HEK293T (cell line): ENCODE measurements around the gene IKZF3.

ENCODE experiments used
- CTCF ChIA-PET: fragments of 350-600 bp; formaldehyde crosslinking; extraction: SDS; loops from one replicate; lab custom pipeline; 2021; ENCODE audit warnings: antibody characterized with exemption, inconsistent platforms; lab: Yijun Ruan, JAX
- POLR2A ChIA-PET: fragments of 350-600 bp; formaldehyde crosslinking; extraction: SDS; loops from one replicate; lab custom pipeline; 2020; ENCODE audit warnings: antibody characterized with exemption, inconsistent platforms; lab: Yijun Ruan, JAX
- DNase-seq: peaks from one replicate; pipeline ENCODE4 v3.0.0; 2012; ENCODE audit warnings: mixed read lengths; ENCODE audit errors: extremely low spot score
- ARNT ChIP-seq: fragments of 450-650 bp; IDR thresholded peaks from 2 replicates; pipeline ENCODE4 v1.6.1; 2017; ENCODE audit warnings: mild to moderate bottlenecking
- BHLHE40 ChIP-seq: fragments of 450-650 bp; IDR thresholded peaks from 2 replicates; pipeline ENCODE4 v1.6.1; 2016; ENCODE audit warnings: mild to moderate bottlenecking, moderate library complexity, borderline replicate concordance
- CTBP1 ChIP-seq: fragments of 450-650 bp; IDR thresholded peaks from 2 replicates; pipeline ENCODE4 v1.6.1; 2016; ENCODE audit warnings: borderline replicate concordance
- ELF4 ChIP-seq: fragments of 450-650 bp; IDR thresholded peaks from 2 replicates; pipeline ENCODE4 v1.6.1; 2017; ENCODE audit warnings: antibody characterized with exemption
- FOXA1 ChIP-seq: fragments of 450-650 bp; IDR thresholded peaks from 2 replicates; pipeline ENCODE4 v1.6.1; 2016; ENCODE audit warnings: mild to moderate bottlenecking
- FOXK2 ChIP-seq: fragments of 450-650 bp; IDR thresholded peaks from 2 replicates; pipeline ENCODE4 v1.6.1; 2016; ENCODE audit warnings: mild to moderate bottlenecking
- FOXM1 ChIP-seq: fragments of 450-650 bp; IDR thresholded peaks from 2 replicates; pipeline ENCODE4 v1.6.1; 2017; ENCODE audit warnings: mild to moderate bottlenecking, borderline replicate concordance
- HDGF ChIP-seq: fragments of 450-650 bp; IDR thresholded peaks from 2 replicates; pipeline ENCODE4 v1.6.1; 2017; ENCODE audit warnings: antibody characterized with exemption, borderline replicate concordance
- L3MBTL2 ChIP-seq: fragments of 450-650 bp; conservative IDR thresholded peaks from 2 replicates; pipeline ENCODE4 v1.6.1; 2016; ENCODE audit warnings: mild to moderate bottlenecking
- LEF1 ChIP-seq: fragments of 450-650 bp; IDR thresholded peaks from 2 replicates; pipeline ENCODE4 v1.6.1; 2017; ENCODE audit warnings: mild to moderate bottlenecking, borderline replicate concordance
- NFRKB ChIP-seq: fragments of 450-650 bp; IDR thresholded peaks from 2 replicates; pipeline ENCODE4 v1.6.1; 2016; ENCODE audit warnings: mild to moderate bottlenecking, moderate library complexity
- SP1 ChIP-seq: fragments of 450-650 bp; IDR thresholded peaks from 2 replicates; pipeline ENCODE4 v1.6.1; 2017
- SUZ12 ChIP-seq: fragments of 450-650 bp; IDR thresholded peaks from 2 replicates; pipeline ENCODE4 v1.6.1; 2016; ENCODE audit warnings: mild to moderate bottlenecking
- TARDBP ChIP-seq: fragments of 450-650 bp; IDR thresholded peaks from 2 replicates; pipeline ENCODE4 v1.6.1; 2016
- ZNF384 ChIP-seq: fragments of 450-650 bp; IDR thresholded peaks from 2 replicates; pipeline ENCODE4 v1.6.1; 2016
- TF ChIP-seq, protein P1 (sequence below): fragments of 450-650 bp; IDR thresholded peaks from 2 replicates; pipeline ENCODE4 v1.6.1; 2016

The IKZF3 gene

DNA sequence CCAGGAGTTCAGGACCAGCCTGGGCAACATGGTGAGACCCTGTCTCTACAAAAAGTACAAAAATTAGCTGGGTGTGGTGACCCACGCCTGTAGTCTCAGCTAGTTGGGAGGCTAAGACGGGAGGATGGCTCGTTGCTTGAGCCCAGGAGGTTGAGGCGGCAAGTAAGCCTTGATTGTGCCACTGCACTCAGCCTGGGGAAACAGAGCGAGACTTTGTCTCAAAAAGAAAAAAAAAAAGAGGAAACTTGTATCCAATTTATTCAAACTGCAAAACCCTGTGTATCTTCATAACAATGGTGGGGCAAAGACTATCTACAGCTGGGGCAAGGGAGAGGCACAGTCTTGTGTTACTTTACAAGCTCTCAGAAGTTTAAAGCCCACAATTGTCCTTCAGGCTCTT is 104.9 kb downstream of the IKZF3 start:
- ChIA-PET CTCF (interaction anchor here (0.7 kb wide), 2 partner anchors 9 to 31 kb away, joined by 3 to 5 read pairs; no protein-coding TSS in a partner anchor), POLR2A (interaction anchor here (0.8 kb wide), 1 partner anchor 141 kb away, joined by 4 read pairs; no protein-coding TSS in a partner anchor)
- no peak for TF ChIP-seq ARNT
- TF ChIP-seq SUZ12, result no peak
- no peak for TF ChIP-seq CTBP1
- TF ChIP-seq TARDBP, result no peak
- TF ChIP-seq FOXK2, result no peak
- TF ChIP-seq BHLHE40, result no peak
- no peak for TF ChIP-seq L3MBTL2
- TF ChIP-seq SP1, result no peak
- no peak for TF ChIP-seq FOXA1
- no peak for TF ChIP-seq ELF4
- TF ChIP-seq FOXM1, result no peak
- no peak for TF ChIP-seq NFRKB
- TF ChIP-seq ZNF384, result no peak
- no peak for DNase-seq

DNA sequence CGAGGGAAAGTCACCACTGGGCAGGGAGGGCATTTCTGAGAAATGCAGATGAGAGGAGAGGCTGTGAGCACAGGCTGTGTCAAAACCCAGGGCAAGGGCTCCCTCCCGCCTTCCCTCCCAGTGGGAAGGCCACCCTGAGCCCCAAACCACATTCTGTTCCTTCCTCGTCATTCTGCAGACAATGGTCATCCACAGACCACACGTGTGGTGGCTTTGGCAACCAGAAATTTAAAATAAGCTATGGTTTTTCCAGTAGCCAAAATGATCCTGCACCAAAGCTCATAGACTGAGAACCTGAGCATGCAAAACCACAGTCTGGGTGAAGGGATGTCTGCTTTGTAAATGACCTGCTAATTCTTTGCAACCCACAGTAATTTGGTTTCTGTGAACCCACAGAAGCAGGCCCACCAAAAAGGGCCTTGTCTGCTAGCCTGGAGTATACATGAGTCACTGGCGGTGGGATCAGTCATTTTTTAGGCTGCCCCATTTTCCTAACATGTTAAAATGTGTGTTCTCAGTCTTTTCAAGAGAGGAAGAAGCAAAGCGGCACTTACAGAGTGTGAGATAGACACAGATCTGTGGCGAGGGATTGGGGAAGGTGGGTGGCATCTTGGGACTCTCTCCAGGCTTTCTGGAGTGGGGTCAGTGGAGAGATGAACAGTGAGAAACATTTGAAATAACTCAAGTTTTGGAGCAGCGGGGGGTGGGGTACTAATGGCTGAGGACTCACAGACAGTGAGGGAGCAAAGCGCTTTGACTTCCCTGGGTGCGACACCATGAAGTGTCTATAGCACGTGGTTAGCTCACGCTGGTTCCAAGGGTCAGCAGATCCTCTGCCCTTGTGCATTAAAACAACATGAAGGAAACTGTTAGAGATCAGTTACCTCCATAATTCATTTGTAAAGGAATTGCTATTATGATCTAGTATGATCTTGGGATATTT is 105.9 kb downstream of the IKZF3 start:
- TF ChIP-seq FOXM1 (no peak), FOXK2 (no peak), BHLHE40 (no peak), L3MBTL2 (no peak), ELF4 (no peak), NFRKB (no peak), ARNT (no peak), SUZ12 (no peak), HDGF (no peak), FOXA1 (no peak)
- TF ChIP-seq, protein P1, sequence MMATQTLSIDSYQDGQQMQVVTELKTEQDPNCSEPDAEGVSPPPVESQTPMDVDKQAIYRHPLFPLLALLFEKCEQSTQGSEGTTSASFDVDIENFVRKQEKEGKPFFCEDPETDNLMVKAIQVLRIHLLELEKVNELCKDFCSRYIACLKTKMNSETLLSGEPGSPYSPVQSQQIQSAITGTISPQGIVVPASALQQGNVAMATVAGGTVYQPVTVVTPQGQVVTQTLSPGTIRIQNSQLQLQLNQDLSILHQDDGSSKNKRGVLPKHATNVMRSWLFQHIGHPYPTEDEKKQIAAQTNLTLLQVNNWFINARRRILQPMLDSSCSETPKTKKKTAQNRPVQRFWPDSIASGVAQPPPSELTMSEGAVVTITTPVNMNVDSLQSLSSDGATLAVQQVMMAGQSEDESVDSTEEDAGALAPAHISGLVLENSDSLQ, result no peak
- POLR2A ChIA-PET, result no interaction called here
- no peak for DNase-seq
- CTCF ChIA-PET, result interaction anchor here (0.7 kb wide), 1 partner anchor 10 kb away, joined by 3 read pairs; no protein-coding TSS in a partner anchor

DNA sequence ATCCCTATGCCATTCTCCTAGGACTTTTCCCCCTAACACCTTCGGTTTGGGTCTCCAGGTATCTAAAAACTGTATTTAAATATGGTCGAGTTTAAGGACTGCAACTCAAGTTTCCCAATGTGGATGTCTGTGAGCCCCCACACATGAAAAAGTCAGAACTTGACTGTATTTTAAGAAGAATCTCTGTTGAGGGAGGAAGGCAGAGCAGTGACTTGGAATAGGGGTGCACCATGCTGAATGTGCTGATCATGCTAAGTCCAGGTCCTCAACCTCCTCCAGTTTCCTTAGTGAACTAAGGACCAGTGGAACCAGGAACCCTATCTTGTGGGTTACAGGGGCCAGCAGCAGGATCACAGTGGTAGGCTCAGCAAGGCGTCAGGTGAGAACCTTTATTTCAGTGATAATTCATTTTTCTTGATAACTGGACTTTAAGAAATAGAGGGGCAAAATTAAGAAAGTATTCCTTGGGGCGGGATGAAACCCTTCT is 106.9 kb downstream of the IKZF3 start:
- TF ChIP-seq FOXA1 (no peak), ELF4 (no peak), TARDBP (no peak), NFRKB (no peak), ARNT (no peak), BHLHE40 (no peak)
- TF ChIP-seq, protein P1, result no peak
- DNase-seq, result no peak
- POLR2A ChIA-PET, result no interaction called here
- CTCF ChIA-PET, result interaction anchor here (0.9 kb wide), 1 partner anchor 134 kb away, joined by 3 read pairs; no protein-coding TSS in a partner anchor

DNA sequence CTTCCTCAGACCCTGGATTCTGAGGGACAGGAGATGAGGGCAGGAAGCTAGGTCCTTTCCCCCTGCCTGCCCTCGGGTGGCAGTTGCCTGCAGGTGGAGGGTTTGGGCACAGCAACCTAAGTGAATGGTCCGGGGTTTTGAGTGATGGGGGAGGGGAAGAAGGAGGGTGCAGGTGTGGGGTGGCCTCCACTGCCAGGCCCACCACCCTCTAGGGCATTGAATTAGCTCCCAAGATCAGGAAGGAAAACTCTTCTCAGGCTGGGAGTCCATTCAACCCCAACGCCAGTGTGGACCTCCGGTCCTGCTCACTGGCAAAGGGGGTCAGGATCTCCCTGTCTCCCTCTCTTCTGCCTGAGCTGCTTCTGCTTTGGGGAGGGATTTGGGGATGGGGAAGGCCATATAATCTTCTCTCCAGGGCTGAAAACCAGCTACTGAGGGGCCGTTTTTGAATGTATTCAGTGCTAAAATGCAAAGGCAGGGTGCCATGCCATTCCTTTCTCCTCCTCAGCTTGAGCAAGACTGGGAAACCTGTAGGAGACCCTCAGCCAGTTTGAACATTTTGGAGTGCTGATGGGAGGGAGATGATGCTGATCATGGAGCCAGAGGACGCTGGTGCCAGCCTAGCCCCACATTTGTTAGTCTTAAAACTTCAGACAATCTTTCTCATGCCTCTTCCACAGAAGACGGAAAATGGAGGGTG is 107.6 kb downstream of the IKZF3 start:
- no peak for DNase-seq
- ChIA-PET POLR2A (no interaction called here), CTCF (interaction anchor here (0.8 to 0.9 kb wide), 2 partner anchors 133 to 592 kb away, joined by 3 to 4 read pairs; no protein-coding TSS in a partner anchor)
- TF ChIP-seq SUZ12 (no peak), SP1 (no peak), CTBP1 (no peak), LEF1 (no peak)

DNA sequence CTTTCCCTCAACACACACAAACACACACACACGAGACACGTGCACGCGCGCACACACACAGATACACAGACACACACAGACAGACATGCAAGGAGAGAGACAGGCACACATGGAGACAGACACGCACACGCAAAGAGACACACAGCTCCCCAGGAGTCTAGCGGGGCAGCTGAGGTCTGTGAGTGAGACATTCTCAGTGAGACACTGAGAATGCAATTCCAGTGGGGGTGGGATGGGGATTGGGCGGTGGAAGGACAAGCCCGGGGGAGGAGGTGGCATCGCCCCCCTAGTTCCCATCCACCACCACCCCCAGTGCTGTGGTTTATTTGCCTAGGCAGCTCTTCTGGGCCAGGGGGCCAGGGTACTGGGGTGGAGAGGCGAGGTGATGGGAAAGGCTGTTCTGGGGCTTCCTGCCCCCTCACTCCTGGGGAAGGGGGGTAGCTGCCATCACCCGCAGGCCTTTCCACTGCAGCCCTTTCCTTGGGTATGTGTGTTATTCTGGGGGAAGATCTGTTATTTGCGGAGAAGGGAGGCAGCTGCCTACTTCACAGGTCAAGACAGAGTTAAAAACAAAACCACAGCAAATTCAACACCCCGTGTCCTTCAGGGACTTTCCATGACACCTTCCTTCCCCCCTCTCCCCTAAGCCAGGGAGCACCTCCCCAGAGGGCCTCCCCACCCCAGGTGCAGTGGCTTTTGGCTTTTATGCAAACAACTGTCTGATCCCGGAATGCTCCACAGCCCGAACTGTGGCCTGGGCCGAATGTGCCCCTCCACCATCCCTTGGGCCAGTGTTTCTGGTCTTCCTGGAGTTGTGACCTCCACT is 108.3 kb downstream of the IKZF3 start:
- POLR2A ChIA-PET, result interaction anchor here (0.9 to 2.4 kb wide), 6 partner anchors 10 to 208 kb away, joined by 3 to 8 read pairs (median 5); partner anchors contain the start of genes ERBB2 and STARD3
- TF ChIP-seq CTBP1 (no peak), FOXM1 (no peak), SUZ12 (no peak), HDGF (no peak), FOXA1 (no peak), FOXK2 (no peak), ARNT (no peak), TARDBP (no peak), L3MBTL2 (no peak), LEF1 (no peak), NFRKB (no peak)
- TF ChIP-seq, protein P1, result no peak
- CTCF ChIA-PET, result interaction anchor here (0.7 to 2.2 kb wide), 8 partner anchors 26 to 591 kb away, joined by 3 to 9 read pairs (median 4); partner anchors contain the start of gene MIEN1
- DNase-seq, result no peak
